ENCODE results near the gene ISM1.

Gene ISM1

DNA sequence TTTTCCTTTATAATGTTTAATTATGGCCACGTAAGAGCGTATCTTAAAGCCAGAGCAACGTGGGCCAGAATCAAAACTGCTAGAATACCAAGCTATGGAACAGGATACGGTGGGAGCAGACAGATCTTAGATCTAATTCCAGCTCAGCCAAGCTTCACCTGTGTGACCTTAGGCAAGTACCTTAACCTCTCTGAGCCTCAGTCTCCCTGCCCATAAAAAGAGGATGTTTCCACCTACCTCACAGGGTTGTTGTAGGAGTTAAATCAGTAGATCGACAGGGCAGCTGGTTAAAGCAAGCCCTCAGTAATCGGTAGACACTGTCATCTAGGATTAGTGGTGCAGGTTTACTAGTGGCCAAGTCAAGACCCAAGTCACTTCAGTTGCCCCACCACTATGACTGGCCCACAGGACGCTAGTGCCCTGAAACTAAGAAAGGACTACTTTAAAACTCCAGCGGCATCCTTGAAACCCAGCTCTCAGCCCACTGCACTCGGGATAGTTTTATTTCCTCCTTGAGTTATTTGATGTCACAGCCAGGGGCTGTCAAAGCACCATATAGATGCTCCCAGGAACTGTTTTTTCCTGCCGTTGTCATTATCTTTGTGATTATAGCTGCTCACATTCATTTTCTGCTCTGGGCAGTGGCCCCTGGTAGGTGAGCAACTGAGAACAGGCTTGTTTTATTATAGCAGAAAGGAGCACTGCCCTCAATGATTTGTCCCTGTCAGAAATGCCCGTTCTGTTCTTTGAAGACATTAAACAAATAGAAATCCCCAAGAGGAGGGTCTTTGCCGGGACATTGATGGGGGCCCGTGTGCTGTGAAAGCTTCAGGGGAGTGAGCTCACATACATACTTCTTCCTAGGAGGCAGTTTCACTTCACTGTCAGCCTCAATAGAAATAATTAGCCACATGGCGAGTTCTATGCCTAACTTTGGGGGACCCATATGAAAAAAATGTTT lies 63.1 kb downstream of the ISM1 start:
- no peak for DNase-seq (ENCODE audit: low read depth in 2 of 2)

- no peak for DNase-seq (ENCODE audit: low read depth in 2 of 2)
Observed at GRCh38 chr20:13284830-13285229, 63.8 kb downstream of the ISM1 start.

DNA sequence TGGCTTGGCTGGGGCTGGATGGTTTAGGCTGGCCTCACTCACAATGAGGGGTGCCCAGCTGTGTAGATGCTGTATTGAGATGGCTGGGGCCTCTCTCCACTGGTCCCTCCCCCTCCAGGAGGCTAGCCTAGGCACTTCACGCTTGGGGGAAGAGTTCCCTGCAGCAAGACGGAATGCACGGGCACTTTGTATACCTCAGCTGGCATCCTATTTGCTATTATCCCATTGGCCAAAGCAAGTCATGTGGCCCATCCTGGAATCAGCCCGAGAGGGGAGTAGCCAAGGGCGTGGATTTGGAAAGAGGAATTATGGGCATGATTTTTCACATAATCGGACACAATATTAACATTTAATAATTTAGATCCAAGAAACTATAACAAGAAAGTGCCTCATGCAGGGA lies 64.3 kb downstream of the ISM1 start:
- no peak for DNase-seq (ENCODE audit: low read depth in 2 of 2)

GRCh38 chr20:13286052-13286451 lies 65.0 kb downstream of the ISM1 start:
- DNase-seq (ENCODE audit: low read depth in 2 of 2): no peak

DNA sequence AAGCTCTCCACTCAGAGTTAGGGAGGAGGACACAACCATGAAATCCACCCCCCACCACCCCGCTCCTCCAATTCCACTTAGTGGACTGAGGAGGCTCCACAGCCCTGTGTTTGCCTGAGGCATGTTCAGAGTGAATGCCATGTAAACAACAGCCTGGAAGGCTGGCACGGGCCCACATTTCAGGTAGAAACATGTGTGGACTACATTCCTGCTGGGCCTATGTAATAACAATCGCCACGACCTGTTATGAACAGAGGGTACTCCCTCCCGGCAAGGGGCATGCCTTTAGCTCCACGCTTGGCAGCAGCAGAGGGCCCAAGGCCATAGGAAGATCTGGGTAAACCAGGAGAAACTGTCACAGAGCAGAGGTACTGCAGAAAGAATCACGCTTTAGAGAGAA lies 65.5 kb downstream of the ISM1 start:
- no peak for DNase-seq (ENCODE audit: low read depth in 2 of 2)

DNA sequence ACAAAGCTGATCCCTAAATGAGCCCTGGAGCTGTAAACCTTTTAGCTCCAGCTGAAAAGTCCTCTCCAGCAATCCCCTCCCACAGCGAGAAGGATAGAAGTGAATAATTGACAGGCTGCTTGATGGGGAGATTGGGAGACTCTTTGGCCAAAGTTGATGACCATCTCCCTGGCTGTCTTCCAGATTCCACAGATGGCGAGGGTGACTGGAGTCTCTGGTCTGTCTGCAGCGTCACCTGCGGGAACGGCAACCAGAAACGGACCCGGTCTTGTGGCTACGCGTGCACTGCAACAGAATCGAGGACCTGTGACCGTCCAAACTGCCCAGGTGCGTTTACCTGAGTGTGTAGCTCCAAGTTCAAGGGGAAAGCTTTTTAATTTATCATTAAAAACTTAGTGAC lies 67.3 kb downstream of the ISM1 start:
- DNase-seq (ENCODE audit: low read depth in 2 of 2): no peak

- DNase-seq (ENCODE audit: low read depth in 2 of 2): no peak
Observed at GRCh38 chr20:13289031-13289430, 68.0 kb downstream of the ISM1 start.

DNA sequence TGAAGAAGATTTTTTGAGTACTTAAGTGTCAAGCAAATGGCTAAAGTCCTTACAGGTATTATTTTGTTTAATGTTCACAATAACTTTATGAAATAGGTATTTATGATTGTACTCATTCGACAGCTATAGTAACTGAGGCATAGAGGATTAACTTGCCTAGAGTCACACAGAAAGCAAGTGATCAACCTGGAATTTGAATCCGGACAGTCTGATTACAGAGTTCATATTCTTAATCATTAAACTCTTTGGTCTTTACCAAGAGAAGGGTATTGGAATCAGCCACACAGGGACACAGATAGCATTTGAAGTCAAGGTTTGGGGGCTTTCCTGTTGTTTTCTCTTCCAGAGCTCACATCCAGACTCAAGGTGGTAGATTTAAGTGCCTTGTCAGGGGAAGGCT lies 69.7 kb downstream of the ISM1 start:
- DNase-seq (ENCODE audit: low read depth in 2 of 2): no peak

DNA sequence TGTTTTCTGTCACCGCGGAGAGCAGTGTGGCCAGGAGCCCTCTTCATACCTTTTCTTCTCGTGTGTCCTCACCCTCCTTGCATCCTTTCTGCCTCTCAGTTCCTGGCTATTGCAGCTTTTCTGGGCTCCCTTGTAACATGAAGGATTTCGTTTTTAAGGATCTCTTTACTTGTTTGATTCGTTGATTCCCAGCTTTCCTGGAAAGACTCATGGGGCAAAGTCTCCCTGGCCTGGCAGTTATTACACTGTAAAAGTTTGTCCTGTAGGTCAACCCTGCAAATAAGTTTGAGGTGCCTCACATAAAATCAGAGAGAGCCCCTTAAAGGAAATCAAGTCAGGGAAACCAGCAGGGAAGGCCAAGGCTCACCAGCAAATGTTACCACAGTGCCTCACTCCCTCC lies 70.1 kb downstream of the ISM1 start:
- DNase-seq (ENCODE audit: low read depth in 2 of 2): no peak

DNA sequence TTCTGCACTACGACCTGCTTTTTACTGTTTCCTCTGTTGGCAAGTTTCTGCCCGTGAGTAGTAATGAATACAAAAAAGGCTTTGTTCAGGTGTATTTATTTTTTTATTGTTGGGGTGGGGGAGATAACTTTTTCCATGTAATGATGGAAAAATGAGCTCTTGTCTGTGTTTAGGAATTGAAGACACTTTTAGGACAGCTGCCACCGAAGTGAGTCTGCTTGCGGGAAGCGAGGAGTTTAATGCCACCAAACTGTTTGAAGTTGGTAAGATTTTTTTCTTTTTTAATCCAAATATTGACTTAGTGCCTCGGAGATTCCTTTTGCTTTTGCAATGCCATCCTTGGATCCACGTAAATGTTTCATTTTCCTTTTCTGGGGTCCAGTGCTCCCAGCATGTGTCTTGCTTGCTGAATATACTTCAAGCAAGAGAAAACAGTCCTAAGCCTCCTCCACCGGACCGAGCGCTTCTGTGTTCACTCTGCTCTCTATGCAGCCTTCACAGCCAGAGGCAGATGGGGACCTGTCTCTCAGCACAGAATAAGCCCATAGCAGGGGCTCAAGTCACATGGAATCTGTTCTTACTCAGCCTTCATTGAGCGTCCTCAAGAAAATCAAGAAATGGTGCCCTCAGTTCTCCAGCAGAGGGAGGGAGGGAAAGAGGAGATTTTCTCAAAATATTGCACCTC lies 71.3 kb downstream of the ISM1 start:
- DNase-seq (ENCODE audit: low read depth in 2 of 2): no peak

DNA sequence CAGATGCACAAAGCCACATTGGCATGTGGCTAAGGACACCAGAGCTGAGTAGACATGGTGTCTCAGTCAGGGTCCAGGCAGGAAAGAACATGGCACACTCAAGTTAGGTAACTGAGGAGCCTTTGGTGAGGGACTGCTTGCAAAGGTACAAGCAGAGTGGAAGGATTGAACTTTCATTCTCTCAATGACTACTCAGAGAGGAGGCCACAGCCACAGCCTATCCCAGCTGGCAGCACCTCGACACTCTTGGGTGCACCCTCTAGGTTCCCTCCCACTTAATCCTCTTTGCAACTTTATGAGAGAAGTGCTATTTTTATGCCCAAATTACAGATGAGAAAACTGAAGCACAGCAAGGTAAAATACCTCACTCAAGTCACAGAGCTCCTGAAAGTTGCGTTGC lies 73.4 kb downstream of the ISM1 start:
- DNase-seq (ENCODE audit: low read depth in 2 of 2): no peak

DNA sequence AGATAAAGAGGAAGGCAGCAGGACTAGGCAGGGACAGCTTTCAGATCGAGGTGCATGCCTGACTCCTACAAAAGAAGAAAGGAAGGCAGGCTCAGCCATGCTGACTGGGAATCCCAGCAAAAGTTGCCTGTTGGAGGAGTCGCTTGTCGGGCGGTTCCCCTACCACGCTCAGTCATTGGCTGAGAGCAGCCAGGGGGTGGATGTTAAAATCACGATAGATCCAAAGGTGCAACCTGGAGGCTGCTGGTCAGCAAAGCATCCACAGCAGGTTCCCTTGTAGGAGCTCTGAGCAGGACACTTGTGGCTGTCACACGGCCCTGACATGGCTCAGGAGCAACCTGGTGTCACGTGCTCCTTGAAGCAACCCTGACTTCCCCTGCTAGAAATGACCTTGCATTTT lies 74.6 kb downstream of the ISM1 start:
- no peak for DNase-seq (ENCODE audit: low read depth in 2 of 2)

GRCh38 chr20:13296070-13296469 lies 75.0 kb downstream of the ISM1 start:
- no peak for DNase-seq (ENCODE audit: low read depth in 2 of 2)

GRCh38 chr20:13297147-13297899 lies 76.2 kb downstream of the ISM1 start:
- no peak for DNase-seq (ENCODE audit: low read depth in 2 of 2)

- no peak for DNase-seq (ENCODE audit: low read depth in 2 of 2)
Observed at GRCh38 chr20:13298692-13299373, 77.8 kb downstream of the ISM1 start.

GRCh38 chr20:13299401-13299800 lies 78.3 kb downstream of the ISM1 start:
- DNase-seq (ENCODE audit: low read depth in 2 of 2): no peak

- DNase-seq (ENCODE audit: low read depth in 2 of 2): no peak
Observed at GRCh38 chr20:13301596-13301995, 80.5 kb downstream of the ISM1 start.

GRCh38 chr20:13302647-13303450 lies 81.8 kb downstream of the ISM1 start:
- DNase-seq (ENCODE audit: low read depth in 2 of 2): no peak

- no peak for DNase-seq (ENCODE audit: low read depth in 2 of 2)
Observed at GRCh38 chr20:13305284-13305683, 84.2 kb downstream of the ISM1 start.

DNA sequence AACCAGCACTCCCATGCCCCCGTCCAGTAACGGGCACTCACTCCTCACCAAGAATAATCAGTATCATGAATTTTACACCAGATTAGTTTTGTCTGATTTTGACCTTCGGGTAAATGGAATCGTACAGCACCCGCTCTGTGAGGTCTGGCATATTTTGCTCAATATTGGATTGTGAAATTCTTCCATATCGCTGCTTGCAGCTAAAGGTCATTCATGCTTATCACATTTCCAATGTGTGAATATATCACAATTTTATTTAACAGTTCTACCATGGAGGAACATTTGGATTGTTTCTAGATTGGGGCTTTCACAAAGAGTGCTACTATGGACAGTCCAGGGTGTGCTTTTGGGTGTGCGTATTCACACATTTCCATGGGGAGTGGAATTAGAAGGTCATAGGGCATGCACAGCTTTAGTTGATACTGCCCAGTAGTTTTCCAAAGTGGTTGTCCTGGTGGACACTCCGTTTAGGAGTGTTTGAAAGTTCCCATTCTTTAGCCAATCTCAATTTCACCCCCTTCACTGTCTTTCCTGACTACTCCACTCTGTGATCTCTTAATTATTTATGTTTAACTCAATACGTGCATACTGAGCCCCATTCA lies 86.6 kb downstream of the ISM1 start:
- no peak for DNase-seq (ENCODE audit: low read depth in 2 of 2)

GRCh38 chr20:13312300-13312699 lies 91.2 kb downstream of the ISM1 start:
- no peak for DNase-seq (ENCODE audit: low read depth in 2 of 2)
